ENCODE measurements around the gene SLC35E2B.

DNA sequence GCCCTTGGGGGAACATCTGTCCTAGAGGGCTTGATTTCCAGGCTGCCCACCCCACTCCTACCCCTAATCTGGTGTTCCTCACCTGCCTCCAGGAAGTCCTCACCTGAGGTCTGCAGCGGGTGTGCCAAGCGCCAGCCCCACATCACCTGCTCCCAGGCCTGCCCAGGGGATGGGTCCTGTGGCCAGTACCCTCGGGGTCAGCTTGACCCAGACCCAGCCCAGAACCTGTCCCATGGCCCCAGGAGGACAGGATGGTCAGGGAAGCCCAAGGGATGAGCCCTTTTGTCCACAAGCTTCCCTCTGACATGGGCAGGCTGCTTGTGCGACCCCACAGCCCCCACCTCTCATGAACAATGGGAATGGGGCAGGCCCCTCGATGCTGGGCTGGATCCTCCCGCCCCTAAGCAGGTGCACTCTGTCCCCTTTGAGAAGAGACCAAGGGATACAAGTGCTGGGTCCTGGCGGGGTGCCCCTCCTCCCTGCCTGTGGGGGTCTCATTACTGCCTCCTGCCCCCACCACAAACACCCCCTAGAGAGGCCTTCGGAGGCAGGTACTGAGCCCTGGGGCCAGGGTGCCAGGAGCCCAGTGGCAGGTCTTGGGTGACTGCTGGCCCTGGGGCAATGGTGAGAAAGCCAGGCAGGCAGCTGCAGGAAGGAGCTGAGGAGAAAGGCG, 74.1 kb downstream of the SLC35E2B start:
- TF ChIP-seq, protein P1, sequence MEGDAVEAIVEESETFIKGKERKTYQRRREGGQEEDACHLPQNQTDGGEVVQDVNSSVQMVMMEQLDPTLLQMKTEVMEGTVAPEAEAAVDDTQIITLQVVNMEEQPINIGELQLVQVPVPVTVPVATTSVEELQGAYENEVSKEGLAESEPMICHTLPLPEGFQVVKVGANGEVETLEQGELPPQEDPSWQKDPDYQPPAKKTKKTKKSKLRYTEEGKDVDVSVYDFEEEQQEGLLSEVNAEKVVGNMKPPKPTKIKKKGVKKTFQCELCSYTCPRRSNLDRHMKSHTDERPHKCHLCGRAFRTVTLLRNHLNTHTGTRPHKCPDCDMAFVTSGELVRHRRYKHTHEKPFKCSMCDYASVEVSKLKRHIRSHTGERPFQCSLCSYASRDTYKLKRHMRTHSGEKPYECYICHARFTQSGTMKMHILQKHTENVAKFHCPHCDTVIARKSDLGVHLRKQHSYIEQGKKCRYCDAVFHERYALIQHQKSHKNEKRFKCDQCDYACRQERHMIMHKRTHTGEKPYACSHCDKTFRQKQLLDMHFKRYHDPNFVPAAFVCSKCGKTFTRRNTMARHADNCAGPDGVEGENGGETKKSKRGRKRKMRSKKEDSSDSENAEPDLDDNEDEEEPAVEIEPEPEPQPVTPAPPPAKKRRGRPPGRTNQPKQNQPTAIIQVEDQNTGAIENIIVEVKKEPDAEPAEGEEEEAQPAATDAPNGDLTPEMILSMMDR (IDR thresholded peaks at IDR 0.05): no peak
- no peak for TF ChIP-seq POLR2A (IDR thresholded peaks at IDR 0.05)
- no peak for TF ChIP-seq POLR2AphosphoS5 (IDR thresholded peaks at IDR 0.05)
